GM12872 (cell line): ENCODE results near the gene PDK3.

Experiments used
- TF ChIP-seq, protein P1 (sequence below): IDR thresholded peaks from 3 replicates; pipeline ENCODE4 v1.5.1; 2011; ENCODE audit warnings: low read depth, mild to moderate bottlenecking, low read length, moderate library complexity; ENCODE audit not compliant: insufficient read depth

Gene PDK3

DNA sequence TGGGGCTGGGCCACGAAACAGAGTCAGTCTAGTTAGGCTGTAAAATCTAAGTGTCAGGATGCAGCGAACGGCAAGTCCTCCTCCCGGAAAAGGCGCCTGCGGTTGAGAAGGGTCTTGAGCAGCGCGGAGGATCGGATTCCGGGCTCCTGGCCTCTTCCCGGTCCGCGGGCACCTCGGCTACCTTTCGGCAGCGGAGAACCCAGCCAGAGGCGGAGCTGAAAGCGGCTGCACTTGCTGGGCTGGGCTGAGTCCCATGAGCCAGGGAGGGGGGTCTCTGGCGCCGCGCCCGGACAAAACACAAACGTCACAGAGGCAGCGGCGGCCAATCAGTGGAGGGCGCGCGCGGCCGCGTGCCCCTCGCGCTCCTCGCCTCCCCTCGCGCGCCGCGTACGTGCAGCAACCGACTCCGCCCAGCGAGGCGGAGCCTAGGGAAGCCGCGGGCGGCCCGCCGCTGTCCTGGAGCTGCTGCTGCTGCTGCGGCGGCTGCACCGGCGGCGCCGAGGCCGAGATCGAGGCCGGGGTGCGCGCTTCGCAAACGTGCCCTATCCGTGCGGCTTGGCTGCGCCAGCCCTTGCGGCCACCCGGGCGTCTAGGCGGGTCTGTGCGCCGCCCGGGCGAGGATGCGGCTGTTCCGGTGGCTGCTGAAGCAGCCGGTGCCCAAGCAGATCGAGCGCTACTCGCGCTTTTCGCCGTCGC, at the start of gene PDK3:
PDK3 (plus strand) TSS at position 451 of the 696 bp plus-strand sequence; CDS start at position 621, 170 bp downstream.
- TF ChIP-seq, protein P1, sequence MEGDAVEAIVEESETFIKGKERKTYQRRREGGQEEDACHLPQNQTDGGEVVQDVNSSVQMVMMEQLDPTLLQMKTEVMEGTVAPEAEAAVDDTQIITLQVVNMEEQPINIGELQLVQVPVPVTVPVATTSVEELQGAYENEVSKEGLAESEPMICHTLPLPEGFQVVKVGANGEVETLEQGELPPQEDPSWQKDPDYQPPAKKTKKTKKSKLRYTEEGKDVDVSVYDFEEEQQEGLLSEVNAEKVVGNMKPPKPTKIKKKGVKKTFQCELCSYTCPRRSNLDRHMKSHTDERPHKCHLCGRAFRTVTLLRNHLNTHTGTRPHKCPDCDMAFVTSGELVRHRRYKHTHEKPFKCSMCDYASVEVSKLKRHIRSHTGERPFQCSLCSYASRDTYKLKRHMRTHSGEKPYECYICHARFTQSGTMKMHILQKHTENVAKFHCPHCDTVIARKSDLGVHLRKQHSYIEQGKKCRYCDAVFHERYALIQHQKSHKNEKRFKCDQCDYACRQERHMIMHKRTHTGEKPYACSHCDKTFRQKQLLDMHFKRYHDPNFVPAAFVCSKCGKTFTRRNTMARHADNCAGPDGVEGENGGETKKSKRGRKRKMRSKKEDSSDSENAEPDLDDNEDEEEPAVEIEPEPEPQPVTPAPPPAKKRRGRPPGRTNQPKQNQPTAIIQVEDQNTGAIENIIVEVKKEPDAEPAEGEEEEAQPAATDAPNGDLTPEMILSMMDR, result no peak

DNA sequence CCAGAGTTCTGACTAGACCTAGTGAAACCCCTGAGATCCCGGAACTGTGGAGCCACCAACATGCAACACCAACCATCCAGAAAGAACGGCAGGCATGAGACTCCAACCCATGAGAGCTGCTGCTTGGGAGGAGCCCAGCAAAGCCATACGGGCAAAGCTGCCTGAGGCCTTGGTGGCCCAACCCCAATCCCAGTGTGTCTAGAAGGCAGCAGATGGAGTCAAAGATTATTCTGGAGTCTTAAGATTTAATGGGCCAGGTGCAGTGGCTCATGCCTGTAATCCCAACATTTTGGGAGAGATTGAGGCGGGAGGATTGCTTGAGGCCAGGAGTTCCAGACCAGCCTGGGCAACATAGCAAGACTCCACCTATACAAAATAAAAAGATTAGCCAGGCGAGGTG, 49.2 kb upstream of the PDK3 start:
- TF ChIP-seq, protein P1, result no peak

DNA sequence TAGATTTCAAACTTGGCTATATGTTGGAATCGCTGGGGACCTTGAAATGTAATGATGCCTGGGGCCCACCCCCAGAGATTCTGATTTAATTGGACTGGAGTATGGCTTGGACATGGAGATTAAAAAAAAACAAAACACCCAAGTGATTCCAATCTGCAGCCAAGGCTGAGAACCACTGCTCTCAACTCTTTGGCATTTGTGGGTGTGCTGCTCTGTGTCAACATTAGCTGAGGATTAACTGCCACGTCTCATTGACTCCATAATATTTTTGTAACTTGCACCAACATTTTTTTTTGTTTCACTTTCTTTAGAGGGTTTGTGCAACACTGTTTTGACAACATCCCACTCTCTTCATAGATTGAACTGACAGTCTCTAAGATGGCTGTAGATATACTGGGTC, 41.1 kb upstream of the PDK3 start:
- TF ChIP-seq, protein P1, result no peak

DNA sequence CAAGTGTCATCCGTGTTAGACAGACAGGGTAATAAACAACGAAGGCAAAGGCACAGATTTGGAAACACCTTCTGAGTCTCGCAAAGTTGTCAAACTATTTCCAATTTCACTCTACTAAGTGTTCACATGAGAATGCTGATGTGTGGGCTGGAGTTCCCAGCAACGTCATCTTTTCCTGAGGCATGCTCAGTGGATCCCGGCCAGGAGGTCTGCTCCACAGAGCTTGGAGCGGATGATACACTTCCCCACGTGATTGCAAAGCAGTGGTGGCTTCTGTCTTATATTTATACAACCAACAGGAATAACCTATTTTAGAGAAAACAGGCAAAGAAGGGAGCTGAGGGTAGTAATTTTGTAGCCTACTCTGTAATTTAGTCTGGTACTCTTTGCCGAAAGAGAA, 40.1 kb upstream of the PDK3 start:
- TF ChIP-seq, protein P1, result no peak

DNA sequence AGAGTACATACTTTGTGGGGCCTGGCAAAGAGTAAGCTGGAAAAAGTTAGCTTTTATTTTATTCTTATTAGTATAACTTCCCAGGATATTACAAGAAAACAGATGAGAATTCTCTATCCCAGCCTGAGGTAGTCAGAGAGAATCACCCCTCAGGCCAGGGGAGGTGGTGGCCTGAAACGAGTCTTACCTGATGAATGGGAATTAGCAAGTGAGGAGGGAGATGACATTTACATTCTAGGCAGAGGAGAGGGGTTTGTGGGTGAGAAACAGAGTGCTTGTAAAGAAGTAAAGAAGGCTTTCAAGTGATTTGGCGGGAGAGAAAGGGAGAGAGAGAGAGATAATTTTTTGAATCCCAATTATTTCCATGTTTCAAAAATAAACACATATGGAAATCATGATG, 39.3 kb upstream of the PDK3 start:
- TF ChIP-seq, protein P1, result no peak

DNA sequence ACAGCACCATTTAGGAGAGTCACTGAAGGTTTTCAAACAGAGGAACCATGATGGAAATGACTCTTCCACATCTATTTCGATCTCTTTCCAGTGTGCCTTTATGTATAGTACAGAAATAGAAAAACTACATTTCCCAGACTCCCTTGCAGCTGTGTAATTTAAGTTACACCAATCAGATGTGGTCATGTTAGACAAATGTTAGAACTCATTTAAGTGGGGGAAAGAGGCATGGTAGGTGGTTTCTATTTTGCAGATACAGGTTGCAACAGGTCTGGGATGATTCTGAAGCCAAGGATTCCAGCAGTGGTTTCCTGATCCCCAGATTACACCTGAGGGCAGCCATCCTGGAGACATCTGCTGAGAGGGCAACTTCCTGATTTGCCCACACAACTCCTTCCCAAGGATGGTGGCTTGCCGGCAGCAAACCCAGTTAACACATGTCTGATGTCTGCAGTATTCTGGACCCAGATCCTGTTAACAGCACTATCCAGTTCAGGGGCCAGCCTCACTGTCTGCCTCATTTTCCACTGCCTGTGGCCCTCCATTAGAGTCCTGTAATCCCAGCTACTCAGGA, 38.7 kb upstream of the PDK3 start:
- TF ChIP-seq, protein P1, result no peak

DNA sequence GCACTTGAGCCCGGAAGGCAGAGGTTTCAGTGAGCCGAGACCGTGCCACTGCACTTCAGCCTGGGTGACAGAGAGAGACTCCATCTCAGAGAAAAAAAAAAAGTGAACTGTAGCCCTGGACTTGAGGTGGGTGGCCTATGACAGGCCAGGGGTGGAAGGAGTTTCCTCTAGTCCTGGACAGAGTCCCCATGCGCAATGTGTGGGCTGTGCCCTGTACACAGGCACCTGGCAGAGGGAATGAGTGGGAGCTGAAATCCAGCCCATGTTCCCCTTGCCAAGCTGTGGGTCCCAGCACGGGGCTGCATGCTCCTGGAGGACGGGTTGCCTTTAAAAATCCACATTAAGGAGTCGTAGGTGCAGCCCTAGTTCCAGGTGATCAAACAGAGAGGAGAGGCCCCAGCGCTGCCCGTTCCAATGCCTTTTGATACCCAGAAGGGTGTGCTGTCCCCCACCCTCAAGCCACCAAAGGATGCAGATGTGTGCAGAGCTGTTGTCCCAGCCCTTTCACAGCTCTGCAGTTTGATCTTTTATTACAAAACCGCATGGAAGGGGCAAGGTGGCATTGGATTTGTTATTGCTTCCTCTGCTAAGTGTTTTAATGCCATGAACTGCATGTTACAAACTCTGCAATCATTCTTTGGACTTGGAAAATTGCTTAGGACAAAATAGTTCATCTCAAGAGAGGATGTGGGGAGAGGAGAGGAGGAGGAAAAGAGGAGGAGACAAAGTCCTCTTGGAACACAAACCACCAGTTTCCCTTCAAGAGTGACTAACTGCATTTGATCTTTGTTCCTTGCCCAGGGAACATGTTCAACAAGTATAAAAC, 38.0 kb upstream of the PDK3 start:
- TF ChIP-seq, protein P1, result no peak
